Measurements from ENCODE around the gene NSUN6.
A peak's percentile ranks its signal among the peaks of the same experiment; 100 is the strongest.
"Not testable (repeated sequence)": the region's sequence is repeated elsewhere in the genome, so short reads cannot be mapped to it uniquely, and the experiment has no call there.

NSUN6 gene

DNA sequence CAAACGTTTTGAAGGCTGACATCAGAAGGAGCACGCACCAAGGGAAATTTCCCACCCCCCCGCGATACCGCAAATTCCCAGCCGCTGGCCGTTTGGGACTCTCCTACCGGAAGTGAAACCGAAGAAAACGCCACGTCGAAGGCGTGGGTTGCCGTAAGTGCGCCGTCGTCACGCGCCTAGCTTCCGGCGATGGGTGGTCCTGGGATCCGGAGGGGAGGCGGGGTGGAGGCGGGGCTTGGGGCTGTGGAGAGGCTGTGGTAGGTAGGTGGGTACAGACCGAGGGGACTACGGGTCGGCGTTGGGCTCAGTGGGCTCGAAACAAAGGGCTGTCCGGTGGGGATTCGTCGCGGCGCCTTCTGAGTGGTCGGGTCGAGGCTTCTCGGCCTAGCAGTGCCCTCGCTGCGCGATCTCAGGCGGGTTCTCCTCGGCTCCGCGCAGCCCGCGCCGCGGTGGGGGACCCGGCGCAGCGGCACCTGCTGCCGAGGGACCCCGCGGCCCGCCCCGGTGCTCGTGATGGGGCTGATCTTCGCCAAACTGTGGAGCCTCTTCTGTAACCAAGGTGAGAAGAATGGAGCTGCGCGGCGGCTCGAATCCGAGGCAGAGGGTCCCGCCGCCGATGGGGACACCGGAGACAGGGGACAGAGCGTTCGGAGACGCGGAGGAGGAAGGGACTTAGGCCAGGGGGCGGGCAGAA is 7.9 kb upstream of the NSUN6 start, which contains the start of gene ARL5B:
TSS of gene ARL5B (plus strand) at position 307 of the 694 bp plus-strand sequence. CDS start at position 514, 207 bp downstream.
- DNase-seq, result peak; percentile 89

DNA sequence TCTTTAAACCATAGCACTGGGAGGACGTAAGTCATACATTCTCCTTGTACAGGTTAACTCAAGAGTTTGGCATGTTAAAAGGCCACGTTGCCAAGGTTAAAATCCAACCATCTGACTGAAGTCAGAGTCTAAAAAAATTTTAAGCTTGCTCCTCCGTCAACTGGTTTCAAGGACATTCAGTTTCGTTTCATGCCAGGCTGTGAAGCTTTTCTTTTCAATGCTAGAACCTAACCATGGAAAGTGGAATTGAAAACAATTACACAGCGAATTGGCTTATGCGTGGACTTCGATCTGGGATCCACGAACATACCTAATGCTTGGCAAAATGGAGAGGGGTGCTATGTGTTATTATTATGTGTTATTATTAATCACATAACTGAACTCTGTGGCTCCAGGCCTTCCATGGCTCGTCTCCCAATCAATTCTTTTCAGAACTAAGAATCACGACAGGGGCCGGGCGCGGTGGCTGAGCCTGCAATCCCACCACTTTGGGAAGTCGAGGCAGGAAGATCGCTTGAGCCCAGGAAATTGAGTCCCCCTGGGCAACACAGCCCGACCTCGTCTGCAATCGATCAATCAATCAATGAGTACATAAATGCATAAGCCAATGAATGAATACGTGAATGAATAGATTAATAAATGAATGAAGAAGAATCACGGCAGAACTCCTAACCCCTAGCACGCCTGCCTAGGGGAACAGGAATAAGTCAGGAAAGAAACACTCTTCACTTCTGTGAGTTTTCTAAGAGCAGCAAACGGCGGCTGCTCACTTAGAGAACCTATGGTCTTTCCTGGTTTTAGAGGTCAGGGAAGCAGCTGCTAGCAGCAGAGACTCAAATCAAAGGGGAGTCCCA is 7.1 kb upstream of the NSUN6 start:
- DNase-seq, result no peak

DNA sequence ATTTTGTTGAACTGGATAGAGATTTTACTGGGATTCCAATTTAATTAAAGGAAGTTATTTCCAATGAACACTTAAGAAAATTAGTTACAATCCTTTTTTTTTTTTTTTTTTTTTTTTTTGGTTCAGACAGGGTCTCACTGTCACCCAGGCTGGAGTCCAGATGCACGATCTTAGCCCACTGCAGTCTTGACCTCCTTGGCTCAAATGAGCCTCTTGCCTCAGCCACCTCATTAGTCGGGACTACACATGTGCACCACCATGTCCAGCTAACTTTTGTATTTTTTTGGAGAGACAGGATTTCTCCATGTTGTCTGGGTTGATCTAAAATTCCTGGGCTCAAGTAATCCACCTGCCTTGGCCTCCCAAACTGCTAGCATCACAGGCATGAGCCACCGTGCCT is 5.3 kb upstream of the NSUN6 start:
- DNase-seq, result no peak

DNA sequence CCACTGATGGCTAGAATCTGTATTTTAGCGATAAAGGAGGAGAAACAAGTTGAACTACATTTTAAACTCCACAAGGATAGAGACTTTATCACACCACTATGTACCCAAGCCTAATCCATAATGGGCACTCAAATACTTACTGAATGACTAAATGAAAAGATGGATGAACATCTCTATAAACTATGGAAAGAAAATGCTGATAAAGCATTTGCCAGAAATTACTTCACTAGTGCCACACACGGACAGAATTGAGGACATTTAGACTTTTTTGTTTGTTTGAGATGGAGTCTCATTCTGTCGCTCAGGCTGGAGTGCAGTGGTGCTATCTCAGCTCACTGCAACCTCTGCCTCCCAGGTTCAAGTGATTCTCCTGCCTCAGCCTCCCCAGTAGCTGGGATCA is 1.7 kb upstream of the NSUN6 start:
- no peak for DNase-seq

DNA sequence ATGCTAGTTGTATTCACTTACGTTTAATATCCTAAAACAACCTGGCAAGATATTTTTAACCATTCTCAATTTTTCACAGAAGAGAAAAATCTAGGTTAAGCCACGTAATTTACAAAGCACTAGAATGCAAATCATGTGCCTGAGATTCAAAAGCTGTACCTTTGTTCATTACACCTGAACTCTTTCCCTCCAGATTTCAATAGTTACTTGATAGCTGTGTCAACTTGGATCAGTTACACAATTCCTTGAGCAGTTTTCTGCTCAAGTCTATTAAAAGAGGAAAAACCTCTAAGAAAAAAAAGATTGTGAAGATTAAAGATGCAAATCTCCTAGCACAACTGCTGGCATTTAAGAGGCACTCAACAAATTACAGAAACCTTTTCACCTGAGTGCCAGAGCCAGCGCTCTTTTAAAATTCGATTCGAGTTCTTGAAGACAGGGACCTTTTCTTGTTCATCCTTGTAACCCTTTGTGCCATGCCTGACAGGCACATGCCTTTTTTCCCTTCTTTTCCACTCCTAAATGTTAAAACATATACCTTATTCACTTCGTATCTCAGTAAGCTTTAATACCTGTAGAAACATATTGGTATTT is 886 bp downstream of the NSUN6 start:
- DNase-seq, result no peak

DNA sequence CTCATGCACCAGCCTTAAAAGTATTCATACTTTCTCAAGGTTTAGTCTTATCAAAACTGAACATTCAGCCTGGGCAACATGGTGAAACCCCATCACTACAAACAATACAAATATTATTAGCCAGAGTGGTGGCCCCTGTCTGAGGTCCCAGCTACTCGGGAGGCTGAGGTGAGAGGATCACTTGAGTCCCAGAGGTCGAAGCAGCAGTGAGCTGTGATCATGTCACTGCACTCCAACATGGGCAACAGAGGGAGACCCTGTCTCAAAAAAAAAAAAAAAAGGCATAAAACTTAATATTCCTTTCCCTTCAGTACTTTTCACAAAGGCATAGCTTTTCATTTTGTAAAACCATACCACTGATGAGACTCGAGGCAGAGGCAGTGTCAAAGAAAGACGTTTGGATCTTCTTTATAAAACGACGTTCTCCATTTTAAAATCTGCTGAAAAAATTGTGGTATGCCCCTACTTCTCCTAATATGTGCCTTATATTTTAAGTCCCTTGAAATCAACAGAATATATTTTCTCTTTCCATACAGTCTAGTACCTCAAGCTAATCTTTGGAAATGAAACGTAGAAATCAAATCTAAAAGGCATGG is 1.9 kb downstream of the NSUN6 start:
- DNase-seq, result no peak

DNA sequence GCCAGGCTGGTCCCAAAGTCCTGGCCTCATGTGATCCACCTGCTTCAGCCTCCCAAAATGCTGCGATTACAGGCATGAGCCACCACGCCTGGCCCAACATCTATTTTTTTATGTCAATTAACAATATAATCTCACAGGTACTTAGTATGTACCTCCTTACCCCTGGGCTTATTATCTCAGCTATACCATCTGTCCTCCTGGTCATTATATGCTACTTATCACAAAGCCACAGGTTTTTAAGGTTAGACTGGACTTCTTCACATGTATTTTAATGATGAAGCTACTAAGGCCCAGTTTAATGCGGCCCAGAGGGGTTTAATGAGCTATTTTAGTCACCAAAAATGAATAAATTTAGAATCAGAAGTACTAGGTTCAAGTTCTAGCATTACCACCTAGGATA is 3.4 kb downstream of the NSUN6 start:
- DNase-seq, result no peak

DNA sequence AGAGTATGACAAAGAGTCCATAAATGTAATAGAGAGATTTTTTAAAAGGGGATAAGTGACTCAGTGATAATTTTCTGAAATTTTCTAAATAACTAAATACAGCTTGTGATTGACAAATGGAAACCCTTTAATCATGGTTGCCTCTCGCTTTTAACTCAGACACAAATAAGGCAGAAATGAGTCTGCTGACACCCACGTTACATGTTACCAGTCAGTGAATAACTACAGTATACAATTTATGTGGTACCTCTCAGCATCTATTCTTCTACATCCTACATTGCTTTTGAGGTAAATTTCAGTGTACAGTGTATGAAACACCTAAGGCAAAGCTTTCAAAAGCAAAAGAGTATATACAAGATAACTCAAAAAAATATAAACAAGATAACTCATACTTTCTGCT is 4.2 kb downstream of the NSUN6 start:
- DNase-seq, result no peak

DNA sequence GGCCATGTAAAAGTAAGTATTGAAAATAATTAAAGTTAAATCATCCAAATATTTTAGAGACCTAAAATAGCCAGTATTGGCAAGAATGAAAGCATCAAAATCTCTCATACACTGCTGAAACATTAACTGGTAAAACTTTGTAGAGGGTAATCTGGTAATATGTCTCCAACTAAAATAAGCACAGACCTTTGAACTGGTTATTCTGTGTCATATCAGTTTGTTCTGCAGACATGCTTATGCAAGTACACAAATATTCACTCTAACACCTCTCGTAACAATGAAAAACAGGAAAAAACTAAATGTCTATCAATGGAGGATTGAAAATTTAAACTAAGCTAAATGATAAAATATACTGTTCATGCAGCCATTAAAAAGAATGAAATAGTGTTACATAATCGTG is 11.7 kb downstream of the NSUN6 start:
- not testable (repeated sequence) for DNase-seq

DNA sequence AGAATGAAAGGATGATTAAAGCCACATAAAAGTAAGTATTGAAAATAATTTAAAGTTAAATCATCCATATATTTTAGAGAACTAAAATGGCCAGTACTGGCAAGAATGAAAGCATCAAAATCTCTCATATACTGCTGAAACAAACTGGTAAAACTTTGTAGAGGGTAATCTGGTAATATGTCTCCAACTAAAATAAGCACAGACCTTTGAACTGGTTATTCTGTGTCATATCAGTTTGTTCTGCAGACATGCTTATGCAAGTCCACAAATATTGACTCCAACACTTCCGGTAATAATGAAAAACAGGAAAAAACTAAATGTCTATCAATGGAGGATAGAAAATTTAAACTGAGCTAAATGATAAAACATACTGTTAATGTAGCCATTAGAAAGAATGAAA is 14.0 kb downstream of the NSUN6 start:
- not testable (repeated sequence) for DNase-seq

DNA sequence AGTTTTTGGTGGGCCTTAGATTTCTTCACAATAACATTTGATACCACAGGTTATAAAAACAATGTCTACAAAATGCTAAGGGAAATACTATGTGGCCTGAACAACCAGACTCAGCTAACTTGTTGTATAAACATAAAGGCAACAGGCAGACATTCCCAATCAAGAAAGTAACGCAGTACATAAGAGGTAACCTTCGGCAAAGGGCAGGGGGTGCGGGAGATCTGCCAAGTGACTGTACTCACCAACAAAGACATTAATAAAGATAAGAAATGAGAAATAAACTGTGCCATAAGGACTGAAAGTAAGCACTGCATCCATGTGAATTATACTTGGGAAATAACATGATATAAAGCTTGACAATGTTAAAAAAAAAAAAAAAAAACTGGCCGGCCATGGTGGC is 15.4 kb downstream of the NSUN6 start:
- no peak for DNase-seq

DNA sequence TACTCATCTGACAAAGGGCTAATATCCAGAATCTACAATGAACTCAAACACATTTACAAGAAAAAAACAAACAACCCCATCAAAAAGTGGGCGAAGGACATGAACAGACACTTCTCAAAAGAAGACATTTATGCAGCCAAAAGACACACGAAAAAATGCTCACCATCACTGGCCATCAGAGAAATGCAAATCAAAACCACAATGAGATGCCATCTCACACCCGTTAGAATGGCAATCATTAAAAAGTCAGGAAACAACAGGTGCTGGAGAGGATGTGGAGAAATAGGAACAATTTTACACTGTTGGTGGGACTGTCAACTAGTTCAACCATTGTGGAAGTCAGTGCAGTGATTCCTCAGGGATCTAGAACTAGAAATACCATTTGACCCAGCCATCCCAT is 18.9 kb downstream of the NSUN6 start:
- DNase-seq, result not testable (repeated sequence)

DNA sequence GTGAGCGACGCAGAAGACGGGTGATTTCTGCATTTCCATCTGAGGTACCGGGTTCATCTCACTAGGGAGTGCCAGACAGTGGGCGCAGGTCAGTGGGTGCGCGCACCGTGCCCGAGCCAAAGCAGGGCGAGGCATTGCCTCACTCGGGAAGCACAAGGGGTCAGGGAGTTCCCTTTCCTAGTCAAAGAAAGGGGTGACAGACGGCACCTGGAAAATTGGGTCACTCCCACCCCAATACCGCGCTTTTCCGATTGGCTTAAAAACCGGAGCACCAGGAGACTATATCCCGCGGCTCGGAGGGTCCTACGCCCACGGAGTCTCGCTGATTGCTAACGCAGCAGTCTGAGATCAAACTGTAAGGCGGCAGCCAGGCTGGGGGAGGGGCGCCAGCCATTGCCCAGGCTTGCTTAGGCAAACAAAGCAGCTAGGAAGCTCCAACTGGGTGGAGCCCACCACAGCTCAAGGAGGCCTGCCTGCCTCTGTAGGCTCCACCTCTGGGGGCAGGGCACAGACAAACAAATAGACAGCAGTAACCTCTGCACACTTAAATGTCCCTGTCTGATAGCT is 23.9 kb downstream of the NSUN6 start:
- not testable (repeated sequence) for DNase-seq

DNA sequence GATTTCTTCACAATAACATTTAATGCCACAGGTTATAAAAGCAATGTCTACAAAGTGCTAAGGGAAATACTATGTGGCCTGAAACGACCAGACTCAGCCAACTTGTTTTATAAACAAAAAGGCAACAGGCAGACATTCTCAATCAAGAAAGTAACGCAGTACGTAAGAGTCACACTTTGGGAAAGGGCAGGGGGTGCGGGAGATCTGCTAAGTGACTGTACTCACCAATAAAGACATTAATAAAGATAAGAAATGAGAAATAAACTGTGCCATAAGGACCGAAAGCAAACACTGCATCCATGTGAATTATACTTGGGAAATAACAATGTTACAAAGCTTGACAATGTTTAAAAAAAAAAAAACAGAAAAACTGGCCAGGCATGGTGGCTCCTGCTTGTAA is 25.5 kb downstream of the NSUN6 start:
- DNase-seq, result no peak

DNA sequence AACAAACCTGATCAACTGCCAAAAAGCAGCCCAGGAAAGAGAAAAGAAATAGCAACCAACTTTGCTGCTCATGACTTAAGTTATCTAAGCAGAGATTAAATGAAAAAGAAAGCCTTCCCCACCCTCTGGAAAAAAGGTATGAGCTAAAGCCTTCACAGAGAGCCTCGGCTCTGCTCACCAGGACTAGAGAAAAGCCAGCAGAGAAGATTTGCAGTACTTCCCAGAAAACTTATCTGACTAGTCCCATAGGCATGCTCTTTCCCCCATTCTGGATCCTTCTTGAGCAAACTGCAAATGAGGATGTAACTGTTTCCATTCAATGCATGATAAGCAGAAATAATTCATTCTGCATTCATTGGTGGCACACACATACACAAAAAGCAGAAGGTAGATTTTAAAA is 27.7 kb downstream of the NSUN6 start:
- DNase-seq, result not testable (repeated sequence)

DNA sequence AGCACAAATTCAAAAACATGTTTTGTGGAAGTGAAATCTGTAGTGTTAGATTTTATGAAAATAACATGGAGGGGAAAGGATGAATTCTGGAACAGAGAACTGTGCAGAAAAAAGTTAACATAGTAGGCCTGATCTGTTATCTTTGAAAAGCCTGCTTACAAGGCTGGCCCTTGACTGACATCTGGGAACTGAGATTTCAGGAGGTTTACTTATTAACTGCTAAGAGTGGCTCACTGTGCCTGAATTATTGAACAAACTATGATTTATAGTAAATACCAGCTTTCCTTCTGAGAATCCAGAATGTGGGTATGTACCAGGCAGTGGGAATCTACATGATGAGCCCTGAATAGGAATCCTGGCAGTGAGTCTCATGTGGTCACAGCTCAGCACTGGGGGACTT is 30.5 kb downstream of the NSUN6 start:
- DNase-seq, result no peak

DNA sequence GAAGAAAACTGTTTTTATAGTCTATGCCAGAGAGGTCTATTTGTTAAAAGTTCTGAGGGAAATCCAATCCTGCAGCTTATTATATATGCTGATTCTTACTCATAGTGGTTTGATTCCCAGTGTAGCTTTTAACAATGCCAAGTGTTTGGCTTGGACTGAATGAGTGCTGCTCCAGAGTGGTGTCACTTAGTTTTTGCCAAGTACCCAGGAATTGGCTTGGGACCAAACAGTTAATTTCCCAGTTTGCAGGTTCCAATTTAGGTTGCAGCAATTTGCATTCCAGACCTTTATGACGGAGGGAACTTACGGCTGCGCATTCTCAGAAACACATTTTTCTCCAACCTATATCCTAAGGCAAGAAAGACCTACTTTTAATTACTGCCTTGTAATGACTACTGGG is 32.4 kb downstream of the NSUN6 start:
- no peak for DNase-seq

DNA sequence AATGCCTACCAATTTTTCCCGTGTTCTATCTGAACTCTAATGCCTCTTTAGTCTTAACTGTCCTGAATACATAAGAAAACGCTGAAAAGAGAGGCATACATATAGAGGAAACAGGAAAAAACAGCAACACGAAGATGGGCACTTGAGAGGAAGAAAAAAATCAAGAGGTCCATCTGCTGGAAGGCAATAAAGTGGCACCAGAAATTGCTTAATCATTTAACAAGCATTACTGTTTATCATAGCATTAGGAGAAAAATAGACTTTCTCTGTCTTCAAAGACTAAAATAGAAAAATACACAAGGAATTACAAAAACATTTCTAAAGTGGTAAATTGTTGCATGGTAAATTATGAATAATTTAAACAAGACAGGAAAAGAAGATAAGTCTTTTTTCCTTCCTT is 35.0 kb downstream of the NSUN6 start:
- no peak for DNase-seq

DNA sequence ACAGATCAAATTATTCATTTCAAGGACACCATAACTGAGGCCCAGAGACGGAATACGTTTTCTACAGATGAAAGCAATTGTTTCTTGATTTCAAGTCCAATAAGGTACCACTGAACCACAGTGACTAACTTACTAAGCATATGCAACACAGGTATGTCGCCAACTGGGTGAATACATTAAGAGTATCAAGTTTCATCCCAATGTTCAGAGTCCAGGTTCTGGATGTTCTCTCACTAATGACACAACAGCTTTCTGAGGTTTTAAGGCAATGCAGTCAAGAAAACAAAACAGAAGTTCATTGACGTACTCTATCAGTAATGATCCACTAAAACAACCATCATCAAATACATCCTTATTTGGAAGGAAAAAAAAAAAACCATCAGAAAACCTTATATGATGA is 35.8 kb downstream of the NSUN6 start:
- DNase-seq, result no peak

DNA sequence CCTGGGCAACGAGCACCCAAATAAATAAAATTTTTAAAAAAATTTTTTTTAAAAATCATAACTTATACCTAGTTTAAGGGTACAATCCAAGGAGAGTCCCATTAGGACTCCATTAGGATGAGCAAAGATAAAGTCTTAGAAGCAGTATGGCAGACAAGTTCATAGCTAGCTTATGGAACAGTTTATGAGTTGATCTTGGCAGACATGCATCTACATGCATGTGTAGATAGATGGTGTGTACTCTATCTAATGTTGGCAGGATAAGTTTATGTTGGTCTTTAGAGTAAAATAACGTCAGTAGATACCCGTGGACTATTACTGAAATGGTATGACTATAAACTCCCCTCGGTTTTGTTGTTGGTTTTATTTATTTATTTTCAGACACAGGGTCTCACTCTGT is 40.2 kb downstream of the NSUN6 start:
- DNase-seq, result no peak

DNA sequence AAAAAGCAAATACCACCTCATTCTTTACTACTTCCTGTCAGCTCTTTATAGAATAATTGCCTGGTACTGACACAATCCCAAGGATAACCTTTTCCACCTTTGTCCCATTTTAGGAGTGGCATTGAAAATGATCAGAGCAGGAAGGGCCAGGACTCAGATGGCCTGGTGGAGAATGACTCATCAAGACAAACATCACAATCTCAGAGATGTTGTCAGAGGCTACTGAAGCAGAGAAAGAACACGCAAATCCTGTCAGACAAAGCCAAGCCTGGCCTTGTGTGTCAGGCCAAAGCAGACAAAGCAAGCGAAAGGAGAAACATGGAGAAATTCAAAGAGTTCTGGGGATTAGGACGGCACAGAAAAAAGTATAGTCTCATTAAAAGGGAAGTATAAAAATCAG is 40.9 kb downstream of the NSUN6 start:
- DNase-seq, result no peak

DNA sequence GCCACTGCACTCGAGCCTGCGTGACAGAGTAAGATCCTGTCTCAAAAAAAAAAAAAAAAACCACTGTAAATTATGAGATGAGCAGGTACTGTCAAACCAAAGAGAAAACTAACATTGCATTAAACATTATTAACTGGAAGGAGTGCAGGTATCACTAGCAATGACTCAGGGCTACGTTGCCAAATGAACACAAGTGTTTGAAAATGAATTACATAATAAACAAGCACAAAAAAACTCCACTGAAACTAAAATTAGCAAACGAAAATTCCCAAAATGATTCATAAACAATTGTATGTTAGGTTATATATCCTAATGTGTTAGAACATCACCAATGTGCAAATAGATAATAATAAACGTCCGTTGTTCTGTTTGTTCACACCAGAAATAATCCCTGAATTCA is 42.8 kb downstream of the NSUN6 start:
- no peak for DNase-seq
